Liver (tissue), 9 donors: ENCODE results near the gene ATP6V1D. TPM values are rescaled to one million over a fixed set of nuclear protein-coding genes. Genes with fewer than 3 reads are reported as not detected.

Experiments used
- DNase-seq: peaks from one replicate; pipeline ENCODE4 v3.0.0-alpha.2; 2017; ENCODE audit warnings: low spot score
- H3K27ac ChIP-seq, 2 donors: one replicate each; pipeline ENCODE4 v1.7.0; 2013; ENCODE audit warnings: inconsistent platforms in 2 of 2, low read length in 2 of 2, control low read depth in 1 of 2, low read depth in 1 of 2, mild to moderate bottlenecking in 1 of 2
- H3K27me3 ChIP-seq, 4 donors: one replicate each; pipeline versions ENCODE4 v1.6.1 to v1.7.0; 2013; ENCODE audit warnings: low read length in 3 of 4, inconsistent platforms in 1 of 4, mild to moderate bottlenecking in 1 of 4, moderate library complexity in 1 of 4; ENCODE audit not compliant: control insufficient read depth in 4 of 4, insufficient read depth in 4 of 4
- H3K36me3 ChIP-seq, 4 donors: one replicate each; pipeline versions ENCODE4 v1.6.1 to v1.7.0; 2013; ENCODE audit warnings: low read length in 3 of 4, mild to moderate bottlenecking in 3 of 4, low read depth in 1 of 4, moderate library complexity in 1 of 4; ENCODE audit not compliant: control insufficient read depth in 4 of 4, insufficient read depth in 3 of 4
- H3K4me1 ChIP-seq, 4 donors: one replicate each; pipeline versions ENCODE4 v1.6.1 to v1.7.0; 2013; ENCODE audit warnings: low read length in 3 of 4, mild to moderate bottlenecking in 3 of 4, moderate library complexity in 1 of 4; ENCODE audit not compliant: control insufficient read depth in 4 of 4, insufficient read depth in 4 of 4
- H3K4me3 ChIP-seq, 3 donors: one replicate each; pipeline versions ENCODE4 v1.6.1 to v1.7.0; 2013; ENCODE audit warnings: low read length in 3 of 3, control low read depth in 1 of 3, low read depth in 1 of 3, mild to moderate bottlenecking in 1 of 3
- H3K9ac ChIP-seq, 2 donors: one replicate each; pipeline ENCODE4 v1.7.0; 2013; ENCODE audit warnings: low read length in 2 of 2, mild to moderate bottlenecking in 2 of 2, moderate library complexity in 2 of 2, control low read depth in 1 of 2, low read depth in 1 of 2
- H3K9me3 ChIP-seq, 4 donors: one replicate each; pipeline versions ENCODE4 v1.6.1 to v1.7.0; 2013; ENCODE audit warnings: low read length in 3 of 4; ENCODE audit not compliant: control insufficient read depth in 4 of 4
- FOXA1 ChIP-seq: IDR thresholded peaks from 2 replicates; pipeline ENCODE4 v1.6.1; 2016; ENCODE audit warnings: antibody characterized with exemption
- FOXA2 ChIP-seq: IDR thresholded peaks from 2 replicates; pipeline ENCODE4 v1.6.1; 2016; ENCODE audit warnings: antibody characterized with exemption
- HNF4A ChIP-seq, 2 donors: conservative IDR thresholded peaks; 2 replicates each; pipeline ENCODE4 v1.6.1; 2016; ENCODE audit warnings: antibody characterized with exemption in 2 of 2, mild to moderate bottlenecking in 2 of 2
- JUND ChIP-seq, 2 donors: IDR thresholded peaks; 2 replicates each; pipeline ENCODE4 v1.6.1; 2016; ENCODE audit warnings: antibody characterized with exemption in 2 of 2
- NR2F2 ChIP-seq: IDR thresholded peaks from 2 replicates; pipeline ENCODE4 v1.6.1; 2016; ENCODE audit warnings: antibody characterized with exemption
- RAD21 ChIP-seq, 2 donors: IDR thresholded peaks; 2 replicates each; pipeline ENCODE4 v1.6.1; 2016; ENCODE audit warnings: antibody characterized with exemption in 2 of 2, mild to moderate bottlenecking in 2 of 2
- REST ChIP-seq: IDR thresholded peaks from 2 replicates; pipeline ENCODE4 v1.6.1; 2016; ENCODE audit warnings: antibody characterized with exemption, mild to moderate bottlenecking
- SP1 ChIP-seq: IDR thresholded peaks from 2 replicates; pipeline ENCODE4 v1.6.1; 2018; ENCODE audit warnings: antibody characterized with exemption, mild to moderate bottlenecking
- TAF1 ChIP-seq: conservative IDR thresholded peaks from 2 replicates; pipeline ENCODE4 v1.6.1; 2016; ENCODE audit warnings: antibody characterized with exemption, mild to moderate bottlenecking
- YY1 ChIP-seq: IDR thresholded peaks from 2 replicates; pipeline ENCODE4 v1.6.1; 2016; ENCODE audit warnings: antibody characterized with exemption, mild to moderate bottlenecking
- WGBS: extraction: QIAGEN DNeasy Blood & Tissue Kit; methylation state at CpG from one replicate; pipeline ENCODE4 v1.1.7; 2013; 5-methylcytosine and 5-hydroxymethylcytosine counted together
- polyA plus RNA-seq, 2 donors: library from polyadenylated mRNA; stranded (reverse) in 1 of 2; unstranded in 1 of 2; fragments of 200-250 nt in 1 of 2; fragments of >200 nt in 1 of 2; fragmentation: Nextera tagmentation in 1 of 2; extraction: Ambion mirVana in 1 of 2; gene quantifications; one replicate each; pipeline versions ENCODE4 v1.2.1 to v1.2.3, GENCODE V29; 2013 to 2015
- total RNA-seq, 2 donors: library from RNA; depleted of rRNA; stranded (reverse); fragments of >200 nt; gene quantifications; one replicate each; pipeline ENCODE4 v1.2.3, GENCODE V29; 2014
- TF ChIP-seq, protein P1 (sequence below): fragments of 150-350 bp; IDR thresholded peaks from 2 replicates; pipeline ENCODE4 v1.5.1; 2017; ENCODE audit warnings: improper control_type of control experiment, low read depth, low read length; ENCODE audit not compliant: missing input control
- donor health status: healthy.
- donor health status: healthy.
- donor health status: healthy.
- donor health status: healthy.
- donor health status: healthy.

The ATP6V1D gene
- total and polyA plus RNA-seq, 4 donors = 22.6 to 53.2 (median 42.8) TPM

GRCh38 chr14:67360470-67361206, 1.0 kb upstream of the ATP6V1D start:
- no peaks in the 10 kb centered on the region for H3K27me3 ChIP-seq
- H3K36me3 ChIP-seq = peaks cover 1 to 11% (median 8%) of the 10 kb centered on the region in 4 donors
- H3K9me3 ChIP-seq = no peaks in the 10 kb centered on the region
- peaks cover 7 to 47% (median 40%) of the 10 kb centered on the region in 4 donors for H3K4me1 ChIP-seq
- no peak for DNase-seq
- peak overlapping the region; percentile 77 to 94 for H3K9ac ChIP-seq
- peak overlapping the region; percentile 76 to 93 (median 77) for H3K4me3 ChIP-seq
- TF ChIP-seq SP1 (no peak), REST (peak; percentile 95), RAD21 (IDR thresholded peaks at IDR 0.05) (no peak)
- WGBS = 1% methylated on average over 34 of the region's 34 CpGs
- peak overlapping the region; percentile 90 to 95 for H3K27ac ChIP-seq

- 2% methylated on average over 38 of the region's 38 CpGs for WGBS
- peak overlapping the region in 1 of 2 donors; percentile 27 for H3K27ac ChIP-seq
- peak overlapping the region; percentile 65 to 86 (median 81) for H3K4me3 ChIP-seq
- no peaks in the 10 kb centered on the region for H3K27me3 ChIP-seq
- peaks cover 7 to 47% (median 40%) of the 10 kb centered on the region in 4 donors for H3K4me1 ChIP-seq
- no peak for DNase-seq
- no peak for TF ChIP-seq FOXA2
- TF ChIP-seq, protein P1, sequence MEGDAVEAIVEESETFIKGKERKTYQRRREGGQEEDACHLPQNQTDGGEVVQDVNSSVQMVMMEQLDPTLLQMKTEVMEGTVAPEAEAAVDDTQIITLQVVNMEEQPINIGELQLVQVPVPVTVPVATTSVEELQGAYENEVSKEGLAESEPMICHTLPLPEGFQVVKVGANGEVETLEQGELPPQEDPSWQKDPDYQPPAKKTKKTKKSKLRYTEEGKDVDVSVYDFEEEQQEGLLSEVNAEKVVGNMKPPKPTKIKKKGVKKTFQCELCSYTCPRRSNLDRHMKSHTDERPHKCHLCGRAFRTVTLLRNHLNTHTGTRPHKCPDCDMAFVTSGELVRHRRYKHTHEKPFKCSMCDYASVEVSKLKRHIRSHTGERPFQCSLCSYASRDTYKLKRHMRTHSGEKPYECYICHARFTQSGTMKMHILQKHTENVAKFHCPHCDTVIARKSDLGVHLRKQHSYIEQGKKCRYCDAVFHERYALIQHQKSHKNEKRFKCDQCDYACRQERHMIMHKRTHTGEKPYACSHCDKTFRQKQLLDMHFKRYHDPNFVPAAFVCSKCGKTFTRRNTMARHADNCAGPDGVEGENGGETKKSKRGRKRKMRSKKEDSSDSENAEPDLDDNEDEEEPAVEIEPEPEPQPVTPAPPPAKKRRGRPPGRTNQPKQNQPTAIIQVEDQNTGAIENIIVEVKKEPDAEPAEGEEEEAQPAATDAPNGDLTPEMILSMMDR = no peak
- no peak for TF ChIP-seq RAD21 (IDR thresholded peaks at IDR 0.05)
- no peak for TF ChIP-seq FOXA1
- TF ChIP-seq SP1 = no peak
- H3K9ac ChIP-seq = peak overlapping the region; percentile 63 to 91
- H3K9me3 ChIP-seq = no peaks in the 10 kb centered on the region
- H3K36me3 ChIP-seq = peaks cover 0 to 4% (median 0%) of the 10 kb centered on the region in 4 donors
Measured at GRCh38 chr14:67358924-67359774, 455 bp downstream of the ATP6V1D start.

DNA sequence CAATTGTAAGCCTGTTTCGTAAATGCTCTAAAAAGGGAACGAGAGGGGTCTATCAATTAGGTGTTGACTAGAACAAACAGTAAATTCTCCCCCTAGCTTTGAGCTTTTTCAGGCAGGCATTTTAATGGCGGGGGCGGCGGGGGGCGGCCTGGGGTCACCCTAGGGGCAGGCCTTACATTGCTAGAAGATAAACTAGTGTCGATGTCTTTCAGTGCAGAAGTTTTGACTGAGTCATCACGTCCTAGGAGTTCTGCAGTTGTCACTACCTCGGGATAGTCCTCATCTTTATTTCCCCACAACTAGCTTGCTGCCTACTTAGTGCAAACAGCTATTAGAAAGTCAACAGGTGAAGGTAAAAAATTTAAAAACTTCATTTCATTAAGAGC, 1.6 kb downstream of the ATP6V1D start:
- TF ChIP-seq TAF1 (no peak), FOXA1 (no peak), JUND (IDR thresholded peaks at IDR 0.05) (no peak), NR2F2 (no peak), HNF4A (conservative IDR thresholded peaks at IDR 0.05) (no peak), YY1 (no peak)
- no peak overlapping the region for H3K4me3 ChIP-seq
- H3K4me1 ChIP-seq = peaks cover 7 to 42% (median 38%) of the 10 kb centered on the region in 4 donors
- DNase-seq = no peak
- no peak overlapping the region for H3K27ac ChIP-seq
- no peak overlapping the region for H3K9ac ChIP-seq
- peaks cover 0 to 2% (median 0%) of the 10 kb centered on the region in 4 donors for H3K36me3 ChIP-seq
- 82% methylated on average over 9 of the region's 9 CpGs for WGBS
- no peaks in the 10 kb centered on the region for H3K27me3 ChIP-seq
- H3K9me3 ChIP-seq = no peaks in the 10 kb centered on the region
